ENCODE results near the gene APOBEC4. TPM values are rescaled to one million over a fixed set of nuclear protein-coding genes. Genes with fewer than 3 reads are reported as not detected.

APOBEC4 gene
- total and polyA plus RNA-seq, 10 of the 15 experiments (the other 5 are each of a cell fraction or from before 2014, with no cell fraction given), result 0.04 to 0.25 (median 0.06) TPM; not detected in 5

DNA sequence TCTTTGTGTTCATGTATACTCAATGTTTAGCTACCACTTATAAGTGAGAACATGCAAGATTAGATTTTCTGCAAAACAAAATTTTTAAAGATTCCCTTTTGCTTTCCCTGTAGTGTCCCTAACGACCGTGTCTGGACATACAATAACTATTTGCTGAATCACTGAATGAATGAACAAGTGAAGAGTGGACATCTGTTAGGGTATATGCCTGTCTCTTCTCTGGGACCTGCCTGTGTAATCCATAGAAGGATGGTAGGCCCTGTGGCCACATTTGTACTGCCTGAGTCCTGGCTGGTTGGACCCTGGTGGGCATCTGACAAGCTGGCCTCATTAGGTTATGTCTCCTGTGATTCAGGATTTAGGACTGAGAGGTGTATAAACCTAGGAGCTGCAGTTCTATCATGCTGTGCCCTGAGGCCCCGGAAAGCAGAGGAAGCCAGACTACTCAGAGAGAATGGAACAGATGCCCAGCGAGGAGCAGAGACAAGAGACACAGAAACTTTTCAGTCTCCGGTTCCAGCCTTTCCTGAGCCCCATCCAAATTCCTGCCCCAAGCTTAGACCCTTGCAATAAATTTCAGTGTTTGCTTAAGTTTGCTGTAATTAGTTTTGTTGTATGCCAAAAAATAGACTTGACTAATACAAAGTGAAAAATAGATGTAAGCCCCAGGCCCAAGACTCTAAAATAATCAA, 55.3 kb downstream of the APOBEC4 start:
- BruUV-seq (replicated peaks), result no TSS peak
- Histone ChIP-seq H3K4me1 (ENCODE audit: control insufficient read depth, insufficient read depth, low read length) (peaks cover 35% of the 10 kb centered on the region), H2AFZ (ENCODE audit: control insufficient read depth, low read depth, low read length) (peak overlapping the region; percentile 71), H3K36me3 (ENCODE audit: control insufficient read depth in 2 of 2, insufficient read depth in 2 of 2, low read length in 1 of 2) (no peaks in the 10 kb centered on the region), H3K9me3 (replicated peaks; ENCODE audit: control insufficient read depth, insufficient read depth, low read length) (no peaks in the 10 kb centered on the region; the same call in 1 of the 3 replicates), H3K4me3 (no peak overlapping the region), H3K4me2 (ENCODE audit: control insufficient read depth, insufficient read depth) (no peak overlapping the region), H3K27me3 (replicated peaks in 1 of 2; ENCODE audit: control insufficient read depth in 2 of 2, insufficient read depth in 2 of 2, low read length in 1 of 2) (no peaks in the 10 kb centered on the region), H3K27ac (ENCODE audit: control insufficient read depth, insufficient read depth) (peak overlapping the region; percentile 59), H3K79me2 (ENCODE audit: control insufficient read depth, insufficient read depth, low read length) (no peaks in the 10 kb centered on the region), H4K20me1 (ENCODE audit: control insufficient read depth, insufficient read depth) (no peaks in the 10 kb centered on the region), H3K9ac (ENCODE audit: control insufficient read depth, insufficient read depth, low read length) (peak overlapping the region; percentile 26; the same call in 1 of the 2 replicates)
- ChIA-PET RAD21 (ENCODE audit: unreplicated experiment) (interaction anchor here (0.8 to 8.5 kb wide), 6 partner anchors 7 to 127 kb away, joined by 3 to 188 read pairs (median 6); partner anchors contain the start of genes NCF2 and SMG7), CTCF (interaction anchor here (1.2 to 4.2 kb wide), 8 partner anchors 8 to 127 kb away, joined by 3 to 30 read pairs (median 6); partner anchors contain the start of gene NCF2), SMC1A (ENCODE audit: uncharacterized antibody, unreplicated experiment) (interaction anchor here (0.6 to 2.5 kb wide), 13 partner anchors 8 to 122 kb away, joined by 3 to 18 read pairs (median 5); partner anchors contain the start of gene NCF2), POLR2A (interaction anchor here (1.0 to 12.1 kb wide), 5 partner anchors 8 to 35 kb away, joined by 3 to 199 read pairs (median 4); no protein-coding TSS in a partner anchor)
- 77% methylated on average over 5 of the region's 5 CpGs for WGBS (ENCODE audit: insufficient coverage, insufficient replicate concordance, low lambda C conversion rate, missing lambda C conversion rate)
- in situ Hi-C loops (cut with MboI) (no loop called here), intact Hi-C loops (cut with micrococcal nuclease; ENCODE audit: unreplicated experiment) (no loop called here)
- DNase-seq (ENCODE audit: low read depth, low spot score) (no peak), FAIRE-seq (no peak), ATAC-seq (no peak)
- TF ChIP-seq RUNX3 (IDR thresholded peaks at IDR 0.05; ENCODE audit: low read length) (no peak), RAD21 (IDR thresholded peaks at IDR 0.05; ENCODE audit: insufficient read depth, low read depth, low read length) (no peak)
- TF ChIP-seq, protein P1, sequence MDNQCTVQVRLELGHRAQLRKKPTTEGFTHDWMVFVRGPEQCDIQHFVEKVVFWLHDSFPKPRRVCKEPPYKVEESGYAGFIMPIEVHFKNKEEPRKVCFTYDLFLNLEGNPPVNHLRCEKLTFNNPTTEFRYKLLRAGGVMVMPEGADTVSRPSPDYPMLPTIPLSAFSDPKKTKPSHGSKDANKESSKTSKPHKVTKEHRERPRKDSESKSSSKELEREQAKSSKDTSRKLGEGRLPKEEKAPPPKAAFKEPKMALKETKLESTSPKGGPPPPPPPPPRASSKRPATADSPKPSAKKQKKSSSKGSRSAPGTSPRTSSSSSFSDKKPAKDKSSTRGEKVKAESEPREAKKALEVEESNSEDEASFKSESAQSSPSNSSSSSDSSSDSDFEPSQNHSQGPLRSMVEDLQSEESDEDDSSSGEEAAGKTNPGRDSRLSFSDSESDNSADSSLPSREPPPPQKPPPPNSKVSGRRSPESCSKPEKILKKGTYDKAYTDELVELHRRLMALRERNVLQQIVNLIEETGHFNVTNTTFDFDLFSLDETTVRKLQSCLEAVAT (IDR thresholded peaks at IDR 0.05), result no peak

DNA sequence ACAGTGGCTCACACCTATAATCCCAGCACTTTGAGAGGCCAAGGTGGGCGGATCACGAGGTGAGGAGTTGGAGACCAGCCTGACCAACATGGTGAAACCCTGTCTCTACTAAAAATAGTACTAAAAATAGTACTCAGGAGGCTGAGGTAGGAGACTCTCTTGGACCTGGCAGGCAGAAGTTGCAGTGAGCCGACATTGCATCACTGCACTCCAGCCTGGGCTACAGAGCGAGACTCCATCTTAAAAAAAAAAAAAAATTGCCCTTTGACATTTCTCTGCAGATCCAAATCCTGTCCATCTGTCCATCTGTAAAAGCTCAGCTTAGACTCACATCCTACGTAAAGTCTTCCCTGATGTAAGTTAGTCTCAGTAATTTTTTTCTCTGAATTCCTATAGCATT, 56.6 kb downstream of the APOBEC4 start:
- Histone ChIP-seq H3K79me2 (ENCODE audit: control insufficient read depth, insufficient read depth, low read length) (no peaks in the 10 kb centered on the region), H2AFZ (ENCODE audit: control insufficient read depth, low read depth, low read length) (no peak overlapping the region), H3K27ac (ENCODE audit: control insufficient read depth, insufficient read depth) (no peak overlapping the region), H3K27me3 (replicated peaks in 1 of 2; ENCODE audit: control insufficient read depth in 2 of 2, insufficient read depth in 2 of 2, low read length in 1 of 2) (no peaks in the 10 kb centered on the region), H3K4me2 (ENCODE audit: control insufficient read depth, insufficient read depth) (no peak overlapping the region), H3K9ac (ENCODE audit: control insufficient read depth, insufficient read depth, low read length) (no peak overlapping the region), H3K9me3 (replicated peaks; ENCODE audit: control insufficient read depth, insufficient read depth, low read length) (no peaks in the 10 kb centered on the region; the same call in 1 of the 3 replicates), H4K20me1 (ENCODE audit: control insufficient read depth, insufficient read depth) (no peaks in the 10 kb centered on the region), H3K4me3 (no peak overlapping the region), H3K4me1 (ENCODE audit: control insufficient read depth, insufficient read depth, low read length) (peaks cover 44% of the 10 kb centered on the region), H3K36me3 (ENCODE audit: control insufficient read depth in 2 of 2, insufficient read depth in 2 of 2, low read length in 1 of 2) (no peaks in the 10 kb centered on the region)
- RAD21 ChIA-PET (ENCODE audit: unreplicated experiment), result no interaction called here
- 79% methylated on average over 5 of the region's 5 CpGs for WGBS (ENCODE audit: insufficient coverage, insufficient replicate concordance, low lambda C conversion rate, missing lambda C conversion rate)
- BruUV-seq (replicated peaks), result no TSS peak
- TF ChIP-seq ZNF274 (IDR thresholded peaks at IDR 0.05; ENCODE audit: insufficient read depth, insufficient read length) (no peak), POU2F2 (IDR thresholded peaks at IDR 0.05; ENCODE audit: borderline replicate concordance, low read depth, low read length) (no peak), BMI1 (IDR thresholded peaks at IDR 0.05; ENCODE audit: borderline replicate concordance) (no peak), CBFB (IDR thresholded peaks at IDR 0.05; ENCODE audit: low read depth) (no peak)
- TF ChIP-seq, protein P2, sequence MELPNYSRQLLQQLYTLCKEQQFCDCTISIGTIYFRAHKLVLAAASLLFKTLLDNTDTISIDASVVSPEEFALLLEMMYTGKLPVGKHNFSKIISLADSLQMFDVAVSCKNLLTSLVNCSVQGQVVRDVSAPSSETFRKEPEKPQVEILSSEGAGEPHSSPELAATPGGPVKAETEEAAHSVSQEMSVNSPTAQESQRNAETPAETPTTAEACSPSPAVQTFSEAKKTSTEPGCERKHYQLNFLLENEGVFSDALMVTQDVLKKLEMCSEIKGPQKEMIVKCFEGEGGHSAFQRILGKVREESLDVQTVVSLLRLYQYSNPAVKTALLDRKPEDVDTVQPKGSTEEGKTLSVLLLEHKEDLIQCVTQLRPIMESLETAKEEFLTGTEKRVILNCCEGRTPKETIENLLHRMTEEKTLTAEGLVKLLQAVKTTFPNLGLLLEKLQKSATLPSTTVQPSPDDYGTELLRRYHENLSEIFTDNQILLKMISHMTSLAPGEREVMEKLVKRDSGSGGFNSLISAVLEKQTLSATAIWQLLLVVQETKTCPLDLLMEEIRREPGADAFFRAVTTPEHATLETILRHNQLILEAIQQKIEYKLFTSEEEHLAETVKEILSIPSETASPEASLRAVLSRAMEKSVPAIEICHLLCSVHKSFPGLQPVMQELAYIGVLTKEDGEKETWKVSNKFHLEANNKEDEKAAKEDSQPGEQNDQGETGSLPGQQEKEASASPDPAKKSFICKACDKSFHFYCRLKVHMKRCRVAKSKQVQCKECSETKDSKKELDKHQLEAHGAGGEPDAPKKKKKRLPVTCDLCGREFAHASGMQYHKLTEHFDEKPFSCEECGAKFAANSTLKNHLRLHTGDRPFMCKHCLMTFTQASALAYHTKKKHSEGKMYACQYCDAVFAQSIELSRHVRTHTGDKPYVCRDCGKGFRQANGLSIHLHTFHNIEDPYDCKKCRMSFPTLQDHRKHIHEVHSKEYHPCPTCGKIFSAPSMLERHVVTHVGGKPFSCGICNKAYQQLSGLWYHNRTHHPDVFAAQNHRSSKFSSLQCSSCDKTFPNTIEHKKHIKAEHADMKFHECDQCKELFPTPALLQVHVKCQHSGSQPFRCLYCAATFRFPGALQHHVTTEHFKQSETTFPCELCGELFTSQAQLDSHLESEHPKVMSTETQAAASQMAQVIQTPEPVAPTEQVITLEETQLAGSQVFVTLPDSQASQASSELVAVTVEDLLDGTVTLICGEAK (IDR thresholded peaks at IDR 0.05; ENCODE audit: borderline replicate concordance), result no peak
- CTCF ChIA-PET, result interaction anchor here (1.6 kb wide), 1 partner anchor 10 kb away, joined by 8 read pairs; no protein-coding TSS in a partner anchor
- SMC1A ChIA-PET (ENCODE audit: uncharacterized antibody, unreplicated experiment), result interaction anchor here (1.2 kb wide), 1 partner anchor 34 kb away, joined by 3 read pairs; no protein-coding TSS in a partner anchor
- POLR2A ChIA-PET, result interaction anchor here (12.1 kb wide), 1 partner anchor 10 kb away, joined by 199 read pairs; no protein-coding TSS in a partner anchor
- intact Hi-C loops (cut with micrococcal nuclease; ENCODE audit: unreplicated experiment), result no loop called here
- no peak for FAIRE-seq
- DNase-seq (ENCODE audit: low read depth, low spot score), result no peak
- no peak for ATAC-seq
- in situ Hi-C loops (cut with MboI), result no loop called here
